ENCODE results near the gene PISD.

Gene PISD

GRCh38 chr22:31623592-31624304 is 38.3 kb downstream of the PISD start:
- no peak for DNase-seq

GRCh38 chr22:31622980-31623379 is 39.0 kb downstream of the PISD start:
- DNase-seq = no peak

GRCh38 chr22:31621507-31622124 is 40.4 kb downstream of the PISD start:
- DNase-seq = no peak

- no peak for DNase-seq
Observed at GRCh38 chr22:31620756-31621480, 41.1 kb downstream of the PISD start.

GRCh38 chr22:31619611-31620300 is 42.3 kb downstream of the PISD start:
- no peak for DNase-seq

GRCh38 chr22:31618471-31619176 is 43.4 kb downstream of the PISD start:
- DNase-seq = no peak

- DNase-seq = peak; percentile 80 to 89 (median 80)
Observed at GRCh38 chr22:31618057-31618456, 44.0 kb downstream of the PISD start.

GRCh38 chr22:31616315-31616980 is 45.6 kb downstream of the PISD start:
- DNase-seq = no peak

GRCh38 chr22:31615940-31616314 is 46.1 kb downstream of the PISD start:
- peak in 1 of 3 experiments; percentile 3 for DNase-seq

- no peak for DNase-seq
Observed at GRCh38 chr22:31615491-31615860, 46.5 kb downstream of the PISD start.

GRCh38 chr22:31614781-31615490 is 47.1 kb downstream of the PISD start:
- no peak for DNase-seq

GRCh38 chr22:31613904-31614296 is 48.1 kb downstream of the PISD start:
- no peak for DNase-seq

- DNase-seq = peak in 2 of 3 experiments; percentile 3 to 4
Observed at GRCh38 chr22:31613286-31613903, 48.6 kb downstream of the PISD start.

GRCh38 chr22:31612891-31613285 is 49.1 kb downstream of the PISD start:
- DNase-seq = no peak

- DNase-seq = no peak
Observed at GRCh38 chr22:31611061-31611760, 50.8 kb downstream of the PISD start.

GRCh38 chr22:31610611-31611010 is 51.4 kb downstream of the PISD start:
- DNase-seq = no peak

- DNase-seq = no peak
Observed at GRCh38 chr22:31609716-31610115, 52.3 kb downstream of the PISD start.

- no peak for DNase-seq
Observed at GRCh38 chr22:31607696-31608095, 54.3 kb downstream of the PISD start.

GRCh38 chr22:31605851-31606585 is 56.0 kb downstream of the PISD start:
- no peak for DNase-seq
